Neural crest cell (in vitro differentiated cells): ENCODE data around the gene SH3TC1. TPM values are rescaled to one million over a fixed set of nuclear protein-coding genes. Genes with fewer than 3 reads are reported as not detected.

Source experiments
- DNase-seq: peaks from one replicate; pipeline ENCODE4 v3.0.0; 2021; ENCODE audit warnings: low read depth, mixed read lengths, low spot score
- H3K27ac Mint-ChIP-seq: one replicate; pipeline ENCODE4 v1.8.0; 2021; ENCODE audit warnings: mild to moderate bottlenecking, mixed read lengths; ENCODE audit not compliant: unreplicated experiment
- H3K27me3 Mint-ChIP-seq: 2 replicates; pipeline ENCODE4 v1.8.0; 2021; ENCODE audit warnings: low read depth, mild to moderate bottlenecking, mixed read lengths
- H3K36me3 Mint-ChIP-seq: 2 replicates; pipeline ENCODE4 v1.8.0; 2021; ENCODE audit warnings: low read depth, mild to moderate bottlenecking, mixed read lengths
- H3K4me1 Mint-ChIP-seq: 2 replicates; pipeline ENCODE4 v1.8.0; 2021; ENCODE audit warnings: mixed read lengths
- H3K4me3 Mint-ChIP-seq: one replicate; pipeline ENCODE4 v1.8.0; 2021; ENCODE audit warnings: mild to moderate bottlenecking, mixed read lengths
- H3K9me3 Mint-ChIP-seq: 2 replicates; pipeline ENCODE4 v1.8.0; 2021; ENCODE audit warnings: mixed read lengths
- CTCF ChIP-seq: fragments of 200-600 bp; sonication (generic); conservative IDR thresholded peaks from 2 replicates; pipeline ENCODE4 v1.5.0; 2021; ENCODE audit warnings: antibody characterized with exemption, mild to moderate bottlenecking
- total RNA-seq: library from RNA; stranded (reverse); gene quantifications from 2 replicates; pipeline ENCODE4 v1.2.1, GENCODE V29; 2021

Gene SH3TC1
- total RNA-seq, 1 donor from 2014 or later, result 2.7 TPM

DNA sequence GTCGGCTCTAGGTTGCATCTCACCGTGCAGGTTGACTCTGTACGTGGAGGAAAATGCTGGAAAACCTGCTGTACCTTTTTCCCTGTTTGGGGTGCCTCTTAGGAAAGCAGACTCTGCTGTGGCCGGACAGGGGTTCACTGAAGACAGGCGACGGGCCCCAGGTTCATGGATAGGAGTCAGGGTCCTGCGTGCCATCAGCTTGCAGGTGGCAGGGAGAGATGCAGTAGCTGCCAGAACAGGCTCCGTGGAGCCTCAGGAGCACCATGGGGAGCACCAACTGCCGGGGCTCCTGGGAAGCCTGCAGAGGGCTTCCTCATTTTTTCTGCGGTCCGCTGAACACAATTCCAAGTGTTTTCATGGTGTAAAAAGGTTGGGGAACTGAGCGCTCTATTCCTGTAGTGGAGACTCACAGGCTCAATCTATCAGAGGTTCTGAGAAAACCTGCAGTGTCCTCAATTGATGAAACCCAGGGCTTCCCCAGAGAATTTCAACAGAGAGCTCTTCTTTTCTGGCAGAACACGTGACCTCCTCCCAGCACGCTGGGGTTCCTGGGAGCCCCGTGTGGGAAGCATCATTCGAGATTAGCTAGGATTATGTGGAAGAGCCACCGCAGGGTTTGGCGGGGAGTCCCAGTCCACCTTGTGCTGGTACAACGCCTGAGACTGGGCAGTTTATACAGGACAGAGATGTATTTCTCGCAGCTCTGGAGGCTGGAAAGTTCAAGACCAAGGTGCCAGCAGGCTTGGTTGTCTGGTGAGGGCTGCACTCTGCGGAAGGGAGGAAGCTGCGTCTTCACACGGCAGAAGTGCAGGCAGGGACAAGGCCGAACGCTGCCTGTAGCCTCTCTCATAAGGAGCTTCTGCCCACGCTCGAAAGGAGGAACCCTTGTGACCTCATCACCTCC, 72.1 kb downstream of the SH3TC1 start:
- no peak for DNase-seq
- TF ChIP-seq CTCF, result no peak
- Mint-ChIP-seq H3K9me3 (no peaks in the 10 kb centered on the region), H3K27ac (peak overlapping the region; percentile 57), H3K4me1 (peaks cover 9% of the 10 kb centered on the region), H3K27me3 (peaks cover 29% of the 10 kb centered on the region), H3K36me3 (no peaks in the 10 kb centered on the region), H3K4me3 (peak overlapping the region; percentile 49)

DNA sequence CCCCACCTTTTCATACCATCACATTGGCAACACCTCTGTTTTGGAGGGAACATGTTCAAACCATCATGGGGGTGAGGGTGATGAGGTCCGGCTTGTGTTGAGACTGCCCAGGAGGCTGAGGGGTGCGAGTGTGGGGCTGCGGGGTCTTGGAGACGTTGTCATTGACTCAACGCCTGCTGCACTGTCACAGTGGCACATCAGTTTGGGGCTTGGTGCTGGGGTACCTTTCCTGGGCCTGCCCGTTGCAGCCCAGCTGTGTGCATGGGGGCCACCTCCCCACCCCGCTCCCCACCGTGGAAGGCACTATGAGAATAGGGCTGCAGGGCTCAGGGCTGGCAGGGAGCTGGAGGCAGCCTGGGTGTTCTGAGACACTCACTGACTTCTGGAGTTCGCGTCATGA, 72.7 kb downstream of the SH3TC1 start:
- Mint-ChIP-seq H3K4me1 (peaks cover 9% of the 10 kb centered on the region), H3K4me3 (no peak overlapping the region), H3K27me3 (peaks cover 29% of the 10 kb centered on the region), H3K36me3 (no peaks in the 10 kb centered on the region), H3K9me3 (no peaks in the 10 kb centered on the region), H3K27ac (peak overlapping the region; percentile 57)
- no peak for TF ChIP-seq CTCF
- no peak for DNase-seq

DNA sequence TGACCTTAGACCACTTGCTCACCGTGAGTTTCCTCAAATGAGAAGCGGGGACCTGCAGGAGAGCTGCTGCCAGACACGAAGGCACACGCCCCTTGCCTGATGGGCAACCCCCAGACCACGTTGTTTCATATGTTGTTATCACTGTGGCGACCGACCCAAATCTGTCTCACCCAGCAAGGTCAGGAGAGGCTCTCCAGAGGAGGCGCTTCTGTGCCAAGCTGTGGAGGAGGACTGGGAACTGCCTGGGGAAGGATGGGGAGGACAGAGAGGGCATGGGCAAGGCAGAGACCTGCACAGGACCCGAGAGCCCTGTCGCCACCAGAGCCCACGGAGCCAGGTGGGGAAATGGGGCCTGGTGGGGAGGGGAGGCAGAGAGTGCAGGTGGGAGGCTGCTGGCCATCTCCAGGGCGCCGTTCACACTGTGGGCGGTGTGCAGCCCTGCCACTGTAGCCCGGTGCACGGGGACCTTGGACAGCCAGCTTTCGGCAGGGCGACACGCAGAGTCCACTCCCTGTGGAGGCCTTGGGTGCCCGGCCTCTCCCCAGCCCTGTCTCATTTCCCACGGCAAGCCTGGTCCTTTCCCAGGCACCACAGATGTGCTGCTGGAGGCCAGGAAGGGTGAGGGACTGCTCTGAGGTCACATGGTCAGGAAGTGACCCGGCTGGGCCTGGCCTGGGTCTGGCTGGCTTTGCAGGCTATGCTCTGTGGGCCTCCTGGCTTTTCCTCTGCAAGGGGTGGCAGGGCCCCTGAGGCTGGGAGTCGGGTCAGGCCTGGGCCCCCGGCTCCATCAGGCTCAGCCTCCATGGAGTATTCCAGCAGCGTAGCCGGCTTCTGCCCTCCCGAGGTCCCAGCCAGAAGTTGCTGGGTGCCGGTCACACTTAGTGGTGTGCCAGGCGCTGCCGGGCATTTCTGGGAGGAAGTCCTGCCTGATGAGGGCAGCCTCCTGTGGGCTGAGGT, 73.7 kb downstream of the SH3TC1 start:
- H3K27ac Mint-ChIP-seq, result no peak overlapping the region
- no peaks in the 10 kb centered on the region for H3K9me3 Mint-ChIP-seq
- peaks cover 29% of the 10 kb centered on the region for H3K27me3 Mint-ChIP-seq
- TF ChIP-seq CTCF, result no peak
- H3K4me1 Mint-ChIP-seq, result peaks cover 9% of the 10 kb centered on the region
- no peaks in the 10 kb centered on the region for H3K36me3 Mint-ChIP-seq
- H3K4me3 Mint-ChIP-seq, result no peak overlapping the region
- peak; percentile 16 for DNase-seq

DNA sequence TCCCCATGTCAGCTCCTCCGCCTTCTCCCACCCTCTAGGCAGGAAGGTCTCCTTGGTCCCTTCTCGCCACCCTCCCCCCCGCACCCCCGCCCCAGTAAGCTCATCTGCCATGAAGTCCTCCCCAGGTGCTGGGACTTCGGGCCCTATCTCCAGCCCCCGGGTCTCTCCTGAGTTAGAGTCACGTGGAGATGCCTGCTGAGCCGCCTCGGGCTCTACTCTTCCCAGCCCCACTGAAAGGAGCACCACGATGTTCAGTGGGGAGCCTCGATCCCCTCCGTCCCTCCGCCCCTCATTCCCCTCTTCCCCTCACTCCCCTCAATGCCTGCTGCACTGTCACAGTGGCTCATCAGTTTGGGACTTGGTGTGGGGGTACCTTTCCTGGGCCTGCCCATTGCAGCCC, 74.4 kb downstream of the SH3TC1 start:
- H3K4me1 Mint-ChIP-seq, result peaks cover 9% of the 10 kb centered on the region
- no peak overlapping the region for H3K4me3 Mint-ChIP-seq
- H3K27ac Mint-ChIP-seq, result no peak overlapping the region
- no peak for DNase-seq
- H3K36me3 Mint-ChIP-seq, result no peaks in the 10 kb centered on the region
- TF ChIP-seq CTCF, result no peak
- H3K9me3 Mint-ChIP-seq, result no peaks in the 10 kb centered on the region
- peaks cover 28% of the 10 kb centered on the region for H3K27me3 Mint-ChIP-seq

DNA sequence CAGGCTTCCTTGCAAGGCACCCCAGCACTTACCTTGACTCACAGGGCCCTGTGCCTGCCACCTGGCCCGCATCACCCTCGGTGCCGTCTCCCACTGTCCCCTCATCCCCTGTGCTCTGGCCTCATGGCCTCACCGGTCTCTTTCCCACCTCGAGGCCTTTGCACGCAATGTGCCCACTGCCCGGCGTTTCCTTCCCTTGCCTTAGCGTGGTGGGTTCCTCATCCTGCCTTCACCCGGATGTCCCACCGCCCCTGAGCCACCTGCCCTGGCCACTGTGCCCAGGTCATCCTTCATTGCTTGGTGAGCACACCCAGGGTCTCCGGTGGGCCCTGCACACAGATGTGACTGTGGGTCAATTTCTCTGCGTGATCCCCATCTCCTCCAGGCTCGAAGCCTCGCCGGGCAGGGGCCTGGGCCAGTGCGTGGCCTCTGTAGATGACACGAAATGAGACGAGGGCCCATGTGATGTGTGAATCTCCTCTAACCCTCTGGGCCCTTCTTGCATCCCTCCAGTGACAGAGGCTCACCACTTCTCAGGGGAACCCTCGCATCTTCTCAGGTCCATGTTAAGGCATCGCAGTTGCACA, 75.1 kb downstream of the SH3TC1 start:
- Mint-ChIP-seq H3K27me3 (peaks cover 21% of the 10 kb centered on the region), H3K4me1 (peaks cover 9% of the 10 kb centered on the region), H3K4me3 (no peak overlapping the region), H3K27ac (no peak overlapping the region), H3K36me3 (no peaks in the 10 kb centered on the region), H3K9me3 (no peaks in the 10 kb centered on the region)
- no peak for TF ChIP-seq CTCF
- DNase-seq, result no peak
